Osteoblast (primary cell): ENCODE results near the gene PDCD6IP. TPM values are rescaled to one million over a fixed set of nuclear protein-coding genes. Genes with fewer than 3 reads are reported as not detected.
A peak's percentile ranks its signal among the peaks of the same experiment; 100 is the strongest.

Source experiments
- DNase-seq: peaks from one replicate; pipeline ENCODE4 v3.0.0; 2011; ENCODE audit warnings: low spot score, mixed read lengths; ENCODE audit not compliant: insufficient read length; ENCODE audit errors: missing footprints
- H2AFZ ChIP-seq: 2 replicates; pipeline ENCODE4 v1.6.0; 2011; ENCODE audit warnings: mild to moderate bottlenecking, low read length
- H3K27ac ChIP-seq: 2 replicates; pipeline ENCODE4 v1.5.1; 2011; ENCODE audit warnings: mild to moderate bottlenecking, low read depth, low read length, moderate library complexity
- H3K27me3 ChIP-seq: 2 replicates; pipeline ENCODE4 v1.6.0; 2012; ENCODE audit warnings: mild to moderate bottlenecking, control low read depth, inconsistent platforms, low read length, moderate library complexity; ENCODE audit not compliant: insufficient read depth
- H3K36me3 ChIP-seq: 2 replicates; pipeline ENCODE4 v1.5.1; 2011; ENCODE audit warnings: mild to moderate bottlenecking, low read length, control low read depth, moderate library complexity; ENCODE audit not compliant: insufficient read depth
- H3K4me1 ChIP-seq: 2 replicates; pipeline ENCODE4 v1.5.1; 2011; ENCODE audit warnings: mild to moderate bottlenecking, low read length, control low read depth, moderate library complexity; ENCODE audit not compliant: insufficient read depth
- H3K4me2 ChIP-seq: 2 replicates; pipeline ENCODE4 v1.6.0; 2011; ENCODE audit warnings: mild to moderate bottlenecking, low read length; ENCODE audit not compliant: insufficient read depth
- H3K4me3 ChIP-seq: fragments of 200-600 bp; sonication (generic); 3 replicates; pipeline ENCODE4 v1.5.1; 2012; ENCODE audit warnings: mild to moderate bottlenecking, low read length, inconsistent platforms; ENCODE audit not compliant: insufficient read depth
- H3K79me2 ChIP-seq: 2 replicates; pipeline ENCODE4 v1.6.0; 2012; ENCODE audit warnings: mild to moderate bottlenecking, low read length, control low read depth, inconsistent platforms; ENCODE audit not compliant: insufficient read depth
- H3K9me3 ChIP-seq: 2 replicates; pipeline ENCODE4 v1.5.1; 2011; ENCODE audit warnings: low read depth, low read length, control low read depth
- H4K20me1 ChIP-seq: 2 replicates; pipeline ENCODE4 v1.6.0; 2012; ENCODE audit warnings: mild to moderate bottlenecking, low read length, control low read depth; ENCODE audit not compliant: insufficient read depth
- total RNA-seq: library from RNA; depleted of rRNA; stranded (reverse); fragments of >200 nt; gene quantifications from 2 replicates; pipeline ENCODE4 v1.2.3, GENCODE V29; 2012
- TF ChIP-seq, protein P1 (sequence below): IDR thresholded peaks from 2 replicates; pipeline ENCODE4 v1.5.1; 2011; ENCODE audit warnings: mild to moderate bottlenecking, low read depth, low read length, moderate library complexity; ENCODE audit errors: extremely low read depth

Gene PDCD6IP
- total RNA-seq, 1 donor = 283 TPM

DNA sequence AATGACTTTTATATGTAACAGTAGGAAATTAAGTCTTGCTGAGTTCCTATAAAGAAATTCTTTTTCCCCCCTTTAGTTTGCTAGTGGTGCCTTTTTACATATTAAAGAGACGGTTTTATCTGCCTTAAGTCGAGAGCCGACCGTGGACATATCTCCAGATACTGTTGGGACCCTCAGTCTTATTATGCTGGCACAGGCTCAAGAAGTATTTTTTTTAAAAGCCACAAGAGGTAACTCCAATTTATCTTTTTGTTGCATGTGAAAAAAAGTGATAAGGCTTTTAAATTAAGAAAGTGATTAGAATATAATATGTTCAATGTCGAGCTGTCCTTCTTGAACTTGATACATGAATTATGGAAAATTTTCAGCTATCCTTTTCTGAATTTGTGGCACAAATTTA, 26.7 kb downstream of the PDCD6IP start:
- Histone ChIP-seq H3K9me3 (no peaks in the 10 kb centered on the region), H3K79me2 (peaks cover 57% of the 10 kb centered on the region), H2AFZ (no peak overlapping the region), H3K4me3 (no peak overlapping the region), H3K27ac (no peak overlapping the region), H3K4me1 (peaks cover 15% of the 10 kb centered on the region), H3K4me2 (no peak overlapping the region), H4K20me1 (peaks cover 3% of the 10 kb centered on the region), H3K36me3 (peaks cover 51% of the 10 kb centered on the region), H3K27me3 (no peaks in the 10 kb centered on the region)
- DNase-seq = no peak
- TF ChIP-seq, protein P1, sequence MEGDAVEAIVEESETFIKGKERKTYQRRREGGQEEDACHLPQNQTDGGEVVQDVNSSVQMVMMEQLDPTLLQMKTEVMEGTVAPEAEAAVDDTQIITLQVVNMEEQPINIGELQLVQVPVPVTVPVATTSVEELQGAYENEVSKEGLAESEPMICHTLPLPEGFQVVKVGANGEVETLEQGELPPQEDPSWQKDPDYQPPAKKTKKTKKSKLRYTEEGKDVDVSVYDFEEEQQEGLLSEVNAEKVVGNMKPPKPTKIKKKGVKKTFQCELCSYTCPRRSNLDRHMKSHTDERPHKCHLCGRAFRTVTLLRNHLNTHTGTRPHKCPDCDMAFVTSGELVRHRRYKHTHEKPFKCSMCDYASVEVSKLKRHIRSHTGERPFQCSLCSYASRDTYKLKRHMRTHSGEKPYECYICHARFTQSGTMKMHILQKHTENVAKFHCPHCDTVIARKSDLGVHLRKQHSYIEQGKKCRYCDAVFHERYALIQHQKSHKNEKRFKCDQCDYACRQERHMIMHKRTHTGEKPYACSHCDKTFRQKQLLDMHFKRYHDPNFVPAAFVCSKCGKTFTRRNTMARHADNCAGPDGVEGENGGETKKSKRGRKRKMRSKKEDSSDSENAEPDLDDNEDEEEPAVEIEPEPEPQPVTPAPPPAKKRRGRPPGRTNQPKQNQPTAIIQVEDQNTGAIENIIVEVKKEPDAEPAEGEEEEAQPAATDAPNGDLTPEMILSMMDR = no peak

GRCh38 chr3:33826206-33826605, 27.8 kb downstream of the PDCD6IP start:
- TF ChIP-seq, protein P1 = no peak
- no peak overlapping the region for H3K4me2 ChIP-seq
- H3K27ac ChIP-seq = peak overlapping the region; percentile 48
- H3K79me2 ChIP-seq = peaks cover 57% of the 10 kb centered on the region
- peaks cover 17% of the 10 kb centered on the region for H3K4me1 ChIP-seq
- no peaks in the 10 kb centered on the region for H3K27me3 ChIP-seq
- H4K20me1 ChIP-seq = peaks cover 8% of the 10 kb centered on the region
- H3K9me3 ChIP-seq = no peaks in the 10 kb centered on the region
- no peak overlapping the region for H2AFZ ChIP-seq
- no peak for DNase-seq
- no peak overlapping the region for H3K4me3 ChIP-seq
- peaks cover 54% of the 10 kb centered on the region for H3K36me3 ChIP-seq

DNA sequence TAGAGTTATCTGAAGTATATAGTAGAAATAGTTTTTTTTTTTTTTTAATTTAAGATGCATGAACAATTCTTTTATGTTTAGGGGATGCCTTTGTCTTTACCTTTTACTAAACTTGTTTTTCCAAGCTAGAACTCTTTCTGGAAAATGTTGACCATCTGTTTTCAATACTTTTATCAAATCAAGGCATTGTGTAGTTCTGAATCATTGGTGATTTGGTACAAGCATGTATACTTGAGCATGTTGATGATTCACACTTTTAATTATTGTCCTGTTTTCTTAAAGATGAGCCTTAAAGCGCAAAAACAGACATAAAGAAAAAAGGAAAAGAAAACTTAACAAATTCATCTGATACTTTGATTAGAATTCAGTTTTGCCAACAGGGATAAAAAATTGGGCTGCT, 28.3 kb downstream of the PDCD6IP start:
- Histone ChIP-seq H2AFZ (no peak overlapping the region), H3K4me3 (no peak overlapping the region), H3K4me1 (peaks cover 17% of the 10 kb centered on the region), H3K27ac (peak overlapping the region; percentile 48), H3K27me3 (no peaks in the 10 kb centered on the region), H4K20me1 (peaks cover 9% of the 10 kb centered on the region), H3K79me2 (peaks cover 57% of the 10 kb centered on the region), H3K4me2 (no peak overlapping the region), H3K36me3 (peaks cover 52% of the 10 kb centered on the region), H3K9me3 (no peaks in the 10 kb centered on the region)
- TF ChIP-seq, protein P1 = no peak
- no peak for DNase-seq

DNA sequence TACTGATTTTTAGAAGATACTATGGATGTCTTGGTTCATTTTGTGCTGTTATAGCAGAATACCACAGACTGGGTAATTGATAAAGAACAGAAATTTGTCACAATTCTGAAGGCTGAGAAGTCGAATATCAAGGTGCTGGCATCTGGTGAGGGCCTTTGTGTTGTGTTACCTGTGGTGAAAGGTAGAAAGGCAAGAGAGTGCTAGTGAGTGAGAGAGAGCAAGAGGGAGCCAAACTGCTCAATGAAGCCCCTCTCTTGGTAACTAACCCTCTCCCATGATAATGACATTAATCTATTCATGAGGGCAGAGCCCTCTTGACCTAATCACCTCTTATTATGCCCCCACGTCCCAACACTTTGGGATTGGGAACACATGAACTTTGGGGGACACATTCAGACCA, 31.3 kb downstream of the PDCD6IP start:
- H3K36me3 ChIP-seq = peaks cover 26% of the 10 kb centered on the region
- no peak overlapping the region for H3K4me3 ChIP-seq
- no peak overlapping the region for H3K4me2 ChIP-seq
- H3K27me3 ChIP-seq = no peaks in the 10 kb centered on the region
- H3K9me3 ChIP-seq = no peaks in the 10 kb centered on the region
- peaks cover 17% of the 10 kb centered on the region for H3K4me1 ChIP-seq
- TF ChIP-seq, protein P1 = no peak
- H4K20me1 ChIP-seq = peaks cover 12% of the 10 kb centered on the region
- H3K27ac ChIP-seq = no peak overlapping the region
- DNase-seq = no peak
- H2AFZ ChIP-seq = no peak overlapping the region
- peaks cover 69% of the 10 kb centered on the region for H3K79me2 ChIP-seq
